Stomach (tissue), 4 donors: ENCODE results near the gene NT5DC3.

Experiments
- POLR2A ChIP-seq, 4 donors: fragments of 450-650 bp; IDR thresholded peaks; one replicate each; pipeline ENCODE4 v1.6.1; 2016; ENCODE audit warnings: antibody characterized with exemption in 4 of 4, control low read depth in 2 of 4, mild to moderate bottlenecking in 1 of 4, moderate library complexity in 1 of 4
- POLR2AphosphoS5 ChIP-seq, 3 donors: sonication (generic); formaldehyde crosslinking; IDR thresholded peaks; one replicate each; pipeline ENCODE4 v1.6.1; 2016; ENCODE audit warnings: antibody characterized with exemption in 3 of 3
- TF ChIP-seq, protein P1 (sequence below), 7 experiments: fragments of 450-650 bp in 4 of 7; fragments of 200-600 bp in 3 of 7; sonication (generic) in 3 of 7; IDR thresholded peaks; one replicate each; pipeline ENCODE4 v1.5.1; 2016 to 2019; ENCODE audit warnings: antibody characterized with exemption in 7 of 7, control low read depth in 2 of 7, mild to moderate bottlenecking in 1 of 7

GRCh38 chr12:103879878-103880277, 38.8 kb upstream of the NT5DC3 start:
- TF ChIP-seq, protein P1, sequence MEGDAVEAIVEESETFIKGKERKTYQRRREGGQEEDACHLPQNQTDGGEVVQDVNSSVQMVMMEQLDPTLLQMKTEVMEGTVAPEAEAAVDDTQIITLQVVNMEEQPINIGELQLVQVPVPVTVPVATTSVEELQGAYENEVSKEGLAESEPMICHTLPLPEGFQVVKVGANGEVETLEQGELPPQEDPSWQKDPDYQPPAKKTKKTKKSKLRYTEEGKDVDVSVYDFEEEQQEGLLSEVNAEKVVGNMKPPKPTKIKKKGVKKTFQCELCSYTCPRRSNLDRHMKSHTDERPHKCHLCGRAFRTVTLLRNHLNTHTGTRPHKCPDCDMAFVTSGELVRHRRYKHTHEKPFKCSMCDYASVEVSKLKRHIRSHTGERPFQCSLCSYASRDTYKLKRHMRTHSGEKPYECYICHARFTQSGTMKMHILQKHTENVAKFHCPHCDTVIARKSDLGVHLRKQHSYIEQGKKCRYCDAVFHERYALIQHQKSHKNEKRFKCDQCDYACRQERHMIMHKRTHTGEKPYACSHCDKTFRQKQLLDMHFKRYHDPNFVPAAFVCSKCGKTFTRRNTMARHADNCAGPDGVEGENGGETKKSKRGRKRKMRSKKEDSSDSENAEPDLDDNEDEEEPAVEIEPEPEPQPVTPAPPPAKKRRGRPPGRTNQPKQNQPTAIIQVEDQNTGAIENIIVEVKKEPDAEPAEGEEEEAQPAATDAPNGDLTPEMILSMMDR (IDR thresholded peaks at IDR 0.05): no peak
- no peak for TF ChIP-seq POLR2A (IDR thresholded peaks at IDR 0.05)
- no peak for TF ChIP-seq POLR2AphosphoS5 (IDR thresholded peaks at IDR 0.05)
